Nephron progenitor cell (in vitro differentiated cells): ENCODE data around the gene TRIM71.
A peak's percentile ranks its signal among the peaks of the same experiment; 100 is the strongest.

Experiments
- DNase-seq: peaks from one replicate; pipeline ENCODE4 v3.0.0; 2021
- H3K27ac Mint-ChIP-seq: 2 replicates; pipeline ENCODE4 v1.8.0; 2021; ENCODE audit warnings: mild to moderate bottlenecking, moderate library complexity, mixed read lengths
- H3K27me3 Mint-ChIP-seq: 2 replicates; pipeline ENCODE4 v1.8.0; 2021; ENCODE audit warnings: mild to moderate bottlenecking, low read depth, mixed read lengths; ENCODE audit not compliant: poor library complexity
- H3K36me3 Mint-ChIP-seq: 2 replicates; pipeline ENCODE4 v1.8.0; 2021; ENCODE audit warnings: low read depth, mixed read lengths
- H3K4me1 Mint-ChIP-seq: 2 replicates; pipeline ENCODE4 v1.8.0; 2021; ENCODE audit warnings: mixed read lengths
- H3K4me3 Mint-ChIP-seq: 2 replicates; pipeline ENCODE4 v1.8.0; 2021; ENCODE audit warnings: mild to moderate bottlenecking, moderate library complexity, mixed read lengths
- H3K9me3 Mint-ChIP-seq: 2 replicates; pipeline ENCODE4 v1.8.0; 2021; ENCODE audit warnings: mild to moderate bottlenecking, moderate library complexity, mixed read lengths
- CTCF ChIP-seq: fragments of 200-600 bp; sonication (generic); IDR thresholded peaks from 2 replicates; pipeline ENCODE4 v1.5.0; 2021; ENCODE audit warnings: antibody characterized with exemption

TRIM71 gene

GRCh38 chr3:32873531-32874130 is 55.8 kb downstream of the TRIM71 start:
- TF ChIP-seq CTCF = no peak
- Mint-ChIP-seq H3K4me1 (peaks cover 66% of the 10 kb centered on the region), H3K27ac (peak overlapping the region; percentile 57), H3K4me3 (no peak overlapping the region), H3K9me3 (peaks cover 7% of the 10 kb centered on the region), H3K36me3 (peaks cover 47% of the 10 kb centered on the region), H3K27me3 (peaks cover 4% of the 10 kb centered on the region)
- no peak for DNase-seq

GRCh38 chr3:32876920-32877319 is 59.1 kb downstream of the TRIM71 start:
- Mint-ChIP-seq H3K9me3 (peaks cover 7% of the 10 kb centered on the region), H3K36me3 (peaks cover 74% of the 10 kb centered on the region), H3K4me3 (no peak overlapping the region), H3K4me1 (peaks cover 59% of the 10 kb centered on the region), H3K27me3 (no peaks in the 10 kb centered on the region), H3K27ac (no peak overlapping the region)
- TF ChIP-seq CTCF = no peak
- DNase-seq = no peak

GRCh38 chr3:32877598-32877997 is 59.8 kb downstream of the TRIM71 start:
- peaks cover 52% of the 10 kb centered on the region for H3K4me1 Mint-ChIP-seq

GRCh38 chr3:32880225-32880624 is 62.4 kb downstream of the TRIM71 start:
- Mint-ChIP-seq H3K36me3 (peaks cover 79% of the 10 kb centered on the region), H3K27me3 (no peaks in the 10 kb centered on the region), H3K9me3 (peaks cover 7% of the 10 kb centered on the region), H3K4me3 (no peak overlapping the region), H3K27ac (peak overlapping the region; percentile 92), H3K4me1 (peaks cover 46% of the 10 kb centered on the region)
- no peak for TF ChIP-seq CTCF
- no peak for DNase-seq

More at GRCh38 chr3:32877598-32877997, 59.8 kb downstream of the TRIM71 start:
- Mint-ChIP-seq H3K27ac (no peak overlapping the region), H3K27me3 (no peaks in the 10 kb centered on the region), H3K36me3 (peaks cover 77% of the 10 kb centered on the region), H3K4me3 (no peak overlapping the region), H3K9me3 (peaks cover 7% of the 10 kb centered on the region)
- DNase-seq = no peak
- TF ChIP-seq CTCF = no peak

- Mint-ChIP-seq H3K9me3 (peaks cover 7% of the 10 kb centered on the region), H3K36me3 (peaks cover 65% of the 10 kb centered on the region), H3K4me3 (no peak overlapping the region), H3K27ac (peak overlapping the region; percentile 40), H3K4me1 (peaks cover 59% of the 10 kb centered on the region), H3K27me3 (no peaks in the 10 kb centered on the region)
- no peak for DNase-seq
- no peak for TF ChIP-seq CTCF
Measured at GRCh38 chr3:32881624-32882023, 63.8 kb downstream of the TRIM71 start.

GRCh38 chr3:32882189-32882588 is 64.4 kb downstream of the TRIM71 start:
- H3K9me3 Mint-ChIP-seq = peaks cover 7% of the 10 kb centered on the region
- no peak overlapping the region for H3K27ac Mint-ChIP-seq
- no peak for DNase-seq
- no peak for TF ChIP-seq CTCF
- no peak overlapping the region for H3K4me3 Mint-ChIP-seq
- H3K4me1 Mint-ChIP-seq = peaks cover 65% of the 10 kb centered on the region
- peaks cover 63% of the 10 kb centered on the region for H3K36me3 Mint-ChIP-seq
- no peaks in the 10 kb centered on the region for H3K27me3 Mint-ChIP-seq
